Measurements from ENCODE around the gene TRMT5. TPM values are rescaled to one million over a fixed set of nuclear protein-coding genes. Genes with fewer than 3 reads are reported as not detected.

Gene TRMT5
- total and polyA plus RNA-seq, 2 donors (not counting 1 experiment from before 2014, with no cell fraction given), result 1.0 to 6.1 TPM

DNA sequence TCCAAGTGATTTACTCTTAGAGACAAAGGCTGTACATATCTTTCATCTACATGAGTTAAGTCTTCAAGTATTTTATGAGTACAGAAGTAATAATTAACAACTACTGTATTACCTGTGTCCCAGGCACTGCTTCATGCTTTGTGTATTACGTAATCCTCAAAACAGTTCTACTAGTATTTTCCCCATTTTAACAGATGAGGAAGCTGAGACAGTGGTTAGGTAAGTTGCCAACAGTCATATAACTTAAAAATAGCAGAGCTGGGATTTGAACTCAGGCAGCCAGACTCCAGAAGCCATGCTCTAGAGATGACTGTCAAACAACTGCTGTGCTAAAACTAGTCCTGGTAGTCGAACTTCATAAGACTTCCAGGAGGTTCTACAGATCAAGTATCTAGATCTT is 10.7 kb downstream of the TRMT5 start:
- no peak overlapping the region for H3K4me2 ChIP-seq (replicated peaks; ENCODE audit: low read depth, low read length, poor library complexity, severe bottlenecking)
- no peak overlapping the region for H3K4me3 Mint-ChIP-seq
- no peak overlapping the region for H3K4me3 ChIP-seq (ENCODE audit: control extremely low read depth in 1 of 5, extremely low read depth in 1 of 5, insufficient read depth in 1 of 5, low read depth in 2 of 5, low read length in 4 of 5)
- H3K27me3 Mint-ChIP-seq, result no peaks in the 10 kb centered on the region
- no CpG with 5 or more reads among the region's 2 CpGs for WGBS (ENCODE audit: insufficient coverage)
- H3K4me1 ChIP-seq (ENCODE audit: control insufficient read depth in 2 of 2, insufficient read depth in 2 of 2, low read length in 2 of 2), result no peaks in the 10 kb centered on the region
- ATAC-seq (ENCODE audit: low read depth) (no peak), DNase-seq (no peak)
- no peak overlapping the region for H2AFZ ChIP-seq (ENCODE audit: insufficient read depth, low read depth, low read length, poor library complexity, severe bottlenecking)
- no peak overlapping the region for H3K27ac ChIP-seq (ENCODE audit: low read length in 2 of 2)
- peaks cover 3 to 5% of the 10 kb centered on the region in 2 experiments for H3K36me3 ChIP-seq (replicated peaks in 1 of 2; ENCODE audit: control extremely low read depth in 1 of 2, control insufficient read depth in 1 of 2, extremely low read depth in 1 of 2, insufficient read depth in 2 of 2, low read length in 1 of 2)
- TF ChIP-seq, protein P1, sequence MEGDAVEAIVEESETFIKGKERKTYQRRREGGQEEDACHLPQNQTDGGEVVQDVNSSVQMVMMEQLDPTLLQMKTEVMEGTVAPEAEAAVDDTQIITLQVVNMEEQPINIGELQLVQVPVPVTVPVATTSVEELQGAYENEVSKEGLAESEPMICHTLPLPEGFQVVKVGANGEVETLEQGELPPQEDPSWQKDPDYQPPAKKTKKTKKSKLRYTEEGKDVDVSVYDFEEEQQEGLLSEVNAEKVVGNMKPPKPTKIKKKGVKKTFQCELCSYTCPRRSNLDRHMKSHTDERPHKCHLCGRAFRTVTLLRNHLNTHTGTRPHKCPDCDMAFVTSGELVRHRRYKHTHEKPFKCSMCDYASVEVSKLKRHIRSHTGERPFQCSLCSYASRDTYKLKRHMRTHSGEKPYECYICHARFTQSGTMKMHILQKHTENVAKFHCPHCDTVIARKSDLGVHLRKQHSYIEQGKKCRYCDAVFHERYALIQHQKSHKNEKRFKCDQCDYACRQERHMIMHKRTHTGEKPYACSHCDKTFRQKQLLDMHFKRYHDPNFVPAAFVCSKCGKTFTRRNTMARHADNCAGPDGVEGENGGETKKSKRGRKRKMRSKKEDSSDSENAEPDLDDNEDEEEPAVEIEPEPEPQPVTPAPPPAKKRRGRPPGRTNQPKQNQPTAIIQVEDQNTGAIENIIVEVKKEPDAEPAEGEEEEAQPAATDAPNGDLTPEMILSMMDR (IDR thresholded peaks at IDR 0.05), result no peak
- TF ChIP-seq EZH2 (IDR thresholded peaks at IDR 0.05; ENCODE audit: borderline replicate concordance, insufficient read depth, low read depth, low read length, poor library complexity, severe bottlenecking), result no peak
- peaks cover 3% of the 10 kb centered on the region for H3K4me1 Mint-ChIP-seq
- H3K27ac Mint-ChIP-seq, result no peak overlapping the region
- no peaks in the 10 kb centered on the region for H3K27me3 ChIP-seq (replicated peaks in 1 of 4; ENCODE audit: control extremely low read depth in 1 of 4, control insufficient read depth in 3 of 4, insufficient read depth in 4 of 4, low read length in 3 of 4)
- POLR2A ChIA-PET, result no interaction called here
- no peaks in the 10 kb centered on the region for H3K79me2 ChIP-seq (ENCODE audit: control insufficient read depth, insufficient read depth, low read length)
- no peak overlapping the region for H3K9ac ChIP-seq (ENCODE audit: low read length)
- no peaks in the 10 kb centered on the region for H3K9me3 Mint-ChIP-seq (ENCODE audit: insufficient read depth)
- H3K9me3 ChIP-seq (ENCODE audit: control extremely low read depth in 1 of 3, control insufficient read depth in 2 of 3, insufficient read depth in 1 of 3, low read length in 2 of 3), result peaks cover 0 to 1% (median 0%) of the 10 kb centered on the region in 3 donors
- intact Hi-C loops (cut with micrococcal nuclease), result no loop called here
- CTCF ChIA-PET, result no interaction called here
- H4K20me1 ChIP-seq (ENCODE audit: control insufficient read depth, insufficient read depth, low read length, poor library complexity, severe bottlenecking), result no peaks in the 10 kb centered on the region

DNA sequence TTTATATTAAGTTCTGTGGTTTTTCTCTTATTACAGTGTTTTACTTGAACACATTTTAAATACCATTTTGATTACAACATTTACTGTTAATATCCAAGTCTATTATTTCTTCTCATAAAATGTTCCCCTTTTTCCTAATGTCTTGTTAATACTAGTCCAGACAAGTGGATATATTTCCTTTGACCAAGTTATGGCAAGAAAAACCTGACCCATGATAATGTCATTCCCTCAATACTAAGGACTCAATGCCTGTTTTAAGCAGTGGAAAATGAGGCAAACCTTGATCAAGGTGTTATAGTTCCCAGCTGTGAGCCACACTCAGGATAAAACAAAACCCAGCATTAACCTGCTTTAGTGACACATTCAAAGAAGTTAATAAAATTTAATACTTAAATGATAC is 12.2 kb downstream of the TRMT5 start:
- intact Hi-C loops (cut with micrococcal nuclease), result no loop called here
- Histone ChIP-seq H3K9me3 (ENCODE audit: control extremely low read depth in 1 of 3, control insufficient read depth in 2 of 3, insufficient read depth in 1 of 3, low read length in 2 of 3) (peaks cover 0 to 1% (median 0%) of the 10 kb centered on the region in 3 donors), H3K4me2 (replicated peaks; ENCODE audit: low read depth, low read length, poor library complexity, severe bottlenecking) (no peak overlapping the region), H2AFZ (ENCODE audit: insufficient read depth, low read depth, low read length, poor library complexity, severe bottlenecking) (no peak overlapping the region), H3K79me2 (ENCODE audit: control insufficient read depth, insufficient read depth, low read length) (no peaks in the 10 kb centered on the region), H3K27me3 (replicated peaks in 1 of 4; ENCODE audit: control extremely low read depth in 1 of 4, control insufficient read depth in 3 of 4, insufficient read depth in 4 of 4, low read length in 3 of 4) (no peaks in the 10 kb centered on the region), H3K36me3 (replicated peaks in 1 of 2; ENCODE audit: control extremely low read depth in 1 of 2, control insufficient read depth in 1 of 2, extremely low read depth in 1 of 2, insufficient read depth in 2 of 2, low read length in 1 of 2) (peaks cover 0 to 3% of the 10 kb centered on the region in 2 experiments), H4K20me1 (ENCODE audit: control insufficient read depth, insufficient read depth, low read length, poor library complexity, severe bottlenecking) (no peaks in the 10 kb centered on the region), H3K27ac (ENCODE audit: low read length in 2 of 2) (no peak overlapping the region), H3K4me3 (ENCODE audit: control extremely low read depth in 1 of 5, extremely low read depth in 1 of 5, insufficient read depth in 1 of 5, low read depth in 2 of 5, low read length in 4 of 5) (no peak overlapping the region), H3K4me1 (ENCODE audit: control insufficient read depth in 2 of 2, insufficient read depth in 2 of 2, low read length in 2 of 2) (no peaks in the 10 kb centered on the region), H3K9ac (ENCODE audit: low read length) (no peak overlapping the region)
- Mint-ChIP-seq H3K27ac (no peak overlapping the region), H3K4me3 (no peak overlapping the region), H3K27me3 (no peaks in the 10 kb centered on the region), H3K9me3 (ENCODE audit: insufficient read depth) (no peaks in the 10 kb centered on the region), H3K4me1 (peaks cover 3% of the 10 kb centered on the region)
- no peak for TF ChIP-seq EZH2 (IDR thresholded peaks at IDR 0.05; ENCODE audit: borderline replicate concordance, insufficient read depth, low read depth, low read length, poor library complexity, severe bottlenecking)
- TF ChIP-seq, protein P1 (IDR thresholded peaks at IDR 0.05), result no peak
- no peak for DNase-seq
- ChIA-PET CTCF (no interaction called here), POLR2A (no interaction called here)
- ATAC-seq (ENCODE audit: low read depth), result no peak

Data from B cell (primary cell).